Colonic mucosa (tissue), 4 donors: ENCODE results near the gene FOXI2. TPM values are rescaled to one million over a fixed set of nuclear protein-coding genes. Genes with fewer than 3 reads are reported as not detected.

Experiments
- DNase-seq: peaks from one replicate; pipeline ENCODE4 v3.0.0-alpha.2; 2020
- H3K27ac ChIP-seq: fragments of 200-600 bp; one replicate; pipeline ENCODE4 v1.8.0; 2021
- H3K27me3 ChIP-seq: fragments of 200-600 bp; one replicate; pipeline ENCODE4 v1.8.0; 2021
- H3K36me3 ChIP-seq: fragments of 200-600 bp; one replicate; pipeline ENCODE4 v1.8.0; 2021
- H3K4me1 ChIP-seq: fragments of 200-600 bp; one replicate; pipeline ENCODE4 v1.8.0; 2021; ENCODE audit warnings: mild to moderate bottlenecking
- H3K4me3 ChIP-seq: fragments of 200-600 bp; one replicate; pipeline ENCODE4 v1.8.0; 2021
- H3K9ac ChIP-seq, 2 donors: one replicate each; pipeline ENCODE4 v1.7.0; 2013; ENCODE audit warnings: control low read depth in 2 of 2, low read depth in 2 of 2, low read length in 2 of 2
- H3K9me3 ChIP-seq: fragments of 200-600 bp; one replicate; pipeline ENCODE4 v1.8.0; 2021
- CTCF ChIP-seq: fragments of 200-600 bp; IDR thresholded peaks from one replicate; pipeline ENCODE4 v1.8.0; 2022; ENCODE audit warnings: antibody characterized with exemption, mild to moderate bottlenecking
- intact Hi-C: fragments of 100-400 bp; cut with DNase I; formaldehyde crosslinking; loops from one replicate; pipeline ENCODE4 v1.14.1; 2022
- total RNA-seq, 2 donors: library from RNA; stranded (reverse); fragmentation: NEBNext Ultra II Directional in 1 of 2; extraction: Animal tissue kit (Norgen Biotek cat#: 25700) in 1 of 2; gene quantifications; one replicate each; pipeline ENCODE4 v1.2.1, GENCODE V29; 2021
- donor health status: healthy.
- donor health status: DM: no; HTN: no; CAD: no.
- donor health status: DM: no; HTN: no; CAD: no.

Gene FOXI2
- under 1 TPM in 1 of 2 donors, not detected in 1; 0.08 TPM for total RNA-seq

- no peak within 1 kb of the TSS for H3K9ac ChIP-seq
- no peaks in the 10 kb centered on the region for H3K9me3 ChIP-seq
- H3K4me1 ChIP-seq = no peaks in the 10 kb centered on the region
- no peak within 1 kb of the TSS for H3K4me3 ChIP-seq
- no peak for DNase-seq
- TF ChIP-seq CTCF = no peak
- H3K27me3 ChIP-seq = peaks cover 44% of the 10 kb centered on the region
- H3K36me3 ChIP-seq = no peaks in the 10 kb centered on the region
- no peak within 1 kb of the TSS for H3K27ac ChIP-seq
- intact Hi-C loops = no loop called here
These were observed at the start of gene FOXI2 for GRCh38 chr10:127736915-127737562. FOXI2 (plus strand) TSS chr10:127737185; CDS start chr10:127737274, 89 bp downstream.

GRCh38 chr10:127687548-127687947, 49.4 kb upstream of the FOXI2 start:
- H3K36me3 ChIP-seq = no peaks in the 10 kb centered on the region

GRCh38 chr10:127690176-127690835, 46.7 kb upstream of the FOXI2 start:
- TF ChIP-seq CTCF = no peak
- Histone ChIP-seq H3K36me3 (no peaks in the 10 kb centered on the region), H3K9ac (no peak overlapping the region), H3K4me1 (no peaks in the 10 kb centered on the region), H3K9me3 (no peaks in the 10 kb centered on the region), H3K27me3 (no peaks in the 10 kb centered on the region), H3K4me3 (no peak overlapping the region), H3K27ac (no peak overlapping the region)
- DNase-seq = no peak
- intact Hi-C loops = no loop called here

More at GRCh38 chr10:127687548-127687947, 49.4 kb upstream of the FOXI2 start:
- H3K9me3 ChIP-seq = no peaks in the 10 kb centered on the region
- intact Hi-C loops = no loop called here
- H3K4me3 ChIP-seq = no peak overlapping the region
- H3K4me1 ChIP-seq = no peaks in the 10 kb centered on the region
- no peak for DNase-seq
- H3K9ac ChIP-seq = no peak overlapping the region
- H3K27me3 ChIP-seq = no peaks in the 10 kb centered on the region
- no peak overlapping the region for H3K27ac ChIP-seq
- TF ChIP-seq CTCF = no peak

- no peaks in the 10 kb centered on the region for H3K4me1 ChIP-seq
- no peaks in the 10 kb centered on the region for H3K9me3 ChIP-seq
- TF ChIP-seq CTCF = peak; percentile 39
- peak; percentile 47 for DNase-seq
- H3K27me3 ChIP-seq = no peaks in the 10 kb centered on the region
- H3K9ac ChIP-seq = no peak overlapping the region
- H3K36me3 ChIP-seq = no peaks in the 10 kb centered on the region
- no peak overlapping the region for H3K4me3 ChIP-seq
- H3K27ac ChIP-seq = no peak overlapping the region
- intact Hi-C loops = no loop called here
These were observed 42.3 kb upstream of the FOXI2 start for GRCh38 chr10:127694580-127695193.

- Histone ChIP-seq H3K9me3 (no peaks in the 10 kb centered on the region), H3K27ac (no peak overlapping the region), H3K36me3 (no peaks in the 10 kb centered on the region), H3K4me1 (no peaks in the 10 kb centered on the region), H3K4me3 (no peak overlapping the region), H3K27me3 (no peaks in the 10 kb centered on the region), H3K9ac (no peak overlapping the region)
- TF ChIP-seq CTCF = no peak
- intact Hi-C loops = no loop called here
- no peak for DNase-seq
These were observed 41.6 kb upstream of the FOXI2 start for GRCh38 chr10:127695431-127695830.
